ENCODE results near the gene MYO5C. TPM values are rescaled to one million over a fixed set of nuclear protein-coding genes. Genes with fewer than 3 reads are reported as not detected.
A peak's percentile ranks its signal among the peaks of the same experiment; 100 is the strongest.

The MYO5C gene
- total RNA-seq, 1 experiment from 2014 or later, result 28.2 TPM

- Histone ChIP-seq H3K4me3 (ENCODE audit: low read depth in 2 of 2, low read length in 2 of 2) (no peak overlapping the region), H3K27ac (ENCODE audit: low read length) (no peak overlapping the region), H3K9me3 (ENCODE audit: control insufficient read depth, insufficient read depth, low read depth, low read length) (no peaks in the 10 kb centered on the region), H3K27me3 (ENCODE audit: control insufficient read depth, insufficient read depth, low read length) (no peaks in the 10 kb centered on the region), H3K36me3 (ENCODE audit: control insufficient read depth, insufficient read depth, low read length) (no peaks in the 10 kb centered on the region), H3K4me1 (ENCODE audit: control insufficient read depth, insufficient read depth, low read length) (no peaks in the 10 kb centered on the region)
- POLR2A ChIA-PET, result interaction anchor here (0.6 kb wide), 1 partner anchor 15 kb away, joined by 3 read pairs; no protein-coding TSS in a partner anchor
- DNase-seq (ENCODE audit: low read depth, low spot score) (no peak), ATAC-seq (no peak)
- CTCF ChIA-PET, result interaction anchor here (0.6 kb wide), 1 partner anchor 68 kb away, joined by 3 read pairs; no protein-coding TSS in a partner anchor
- no TSS peak for BruUV-seq (replicated peaks)
- TF ChIP-seq POLR2AphosphoS5 (IDR thresholded peaks at IDR 0.05; ENCODE audit: low read depth, low read length), result no peak
- TF ChIP-seq REST (IDR thresholded peaks at IDR 0.05; ENCODE audit: insufficient read depth in 1 of 2, low read depth in 2 of 2, low read length in 1 of 2), result no peak
- TF ChIP-seq SIN3A (IDR thresholded peaks at IDR 0.05; ENCODE audit: borderline replicate concordance, insufficient read depth, low read depth, low read length), result no peak
- TF ChIP-seq TCF7L2 (IDR thresholded peaks at IDR 0.05; ENCODE audit: low read depth, low read length), result no peak
- TF ChIP-seq CTCF (IDR thresholded peaks at IDR 0.05), result no peak
- intact Hi-C loops (cut with micrococcal nuclease; ENCODE audit: unreplicated experiment), result no loop called here
- in situ Hi-C loops (cut with HindIII; ENCODE audit: low pct_unique_long_range_greater_than_20kb, low sequenced_read_pairs), result no loop called here
Observed at GRCh38 chr15:52159645-52160044, 136.0 kb downstream of the MYO5C start.

GRCh38 chr15:52158084-52158765 lies 137.4 kb downstream of the MYO5C start:
- no peaks in the 10 kb centered on the region for H3K9me3 ChIP-seq (ENCODE audit: control insufficient read depth, insufficient read depth, low read depth, low read length)
- H3K4me1 ChIP-seq (ENCODE audit: control insufficient read depth, insufficient read depth, low read length), result no peaks in the 10 kb centered on the region
- ChIA-PET POLR2A (interaction anchor here (0.6 kb wide), 1 partner anchor 162 kb away, joined by 3 read pairs; no protein-coding TSS in a partner anchor), CTCF (interaction anchor here (0.5 kb wide), 1 partner anchor 224 kb away, joined by 5 read pairs; no protein-coding TSS in a partner anchor)
- DNase-seq (ENCODE audit: low read depth, low spot score), result no peak
- no peak overlapping the region for H3K27ac ChIP-seq (ENCODE audit: low read length)
- in situ Hi-C loops (cut with HindIII; ENCODE audit: low pct_unique_long_range_greater_than_20kb, low sequenced_read_pairs) (no loop called here), intact Hi-C loops (cut with micrococcal nuclease; ENCODE audit: unreplicated experiment) (no loop called here)
- H3K36me3 ChIP-seq (ENCODE audit: control insufficient read depth, insufficient read depth, low read length), result no peaks in the 10 kb centered on the region
- no peak overlapping the region for H3K4me3 ChIP-seq (ENCODE audit: low read depth in 2 of 2, low read length in 2 of 2)
- peak; percentile 51; the same call in 1 of the 2 replicates for ATAC-seq
- no peaks in the 10 kb centered on the region for H3K27me3 ChIP-seq (ENCODE audit: control insufficient read depth, insufficient read depth, low read length)
- TF ChIP-seq TCF7L2 (IDR thresholded peaks at IDR 0.05; ENCODE audit: low read depth, low read length) (no peak), POLR2AphosphoS5 (IDR thresholded peaks at IDR 0.05; ENCODE audit: low read depth, low read length) (no peak), REST (IDR thresholded peaks at IDR 0.05; ENCODE audit: insufficient read depth in 1 of 2, low read depth in 2 of 2, low read length in 1 of 2) (no peak), SIN3A (IDR thresholded peaks at IDR 0.05; ENCODE audit: borderline replicate concordance, insufficient read depth, low read depth, low read length) (no peak), CTCF (IDR thresholded peaks at IDR 0.05) (no peak)
- TSS peak; percentile 19 for BruUV-seq (replicated peaks)

Data from Panc1 (cell line).